Activated CD8-positive, alpha-beta memory T cell treated with anti-CD3 and anti-CD28 coated beads, Interleukin-2, amount 50 U/mL, for 24 hours (primary cell): ENCODE results near the gene RHBDD3.

ENCODE experiments used
- DNase-seq: peaks from one replicate; pipeline ENCODE4 v3.0.0-alpha.2; 2020; ENCODE audit errors: extremely low read depth

The RHBDD3 gene

GRCh38 chr22:29216873-29217666, 50.7 kb downstream of the RHBDD3 start:
- DNase-seq = no peak

GRCh38 chr22:29216011-29216872, 51.5 kb downstream of the RHBDD3 start:
- DNase-seq = no peak

GRCh38 chr22:29215012-29215860, 52.5 kb downstream of the RHBDD3 start:
- DNase-seq = no peak

GRCh38 chr22:29214232-29214631, 53.5 kb downstream of the RHBDD3 start:
- DNase-seq = no peak

- DNase-seq = no peak
Measured at GRCh38 chr22:29213493-29213892, 54.3 kb downstream of the RHBDD3 start.

- no peak for DNase-seq
Measured at GRCh38 chr22:29212743-29213142, 55.0 kb downstream of the RHBDD3 start.

GRCh38 chr22:29211466-29211865, 56.3 kb downstream of the RHBDD3 start:
- DNase-seq = no peak

- DNase-seq = no peak
Measured at GRCh38 chr22:29211066-29211465, 56.7 kb downstream of the RHBDD3 start.
